D341Med (cell line): ENCODE measurements around the gene ARVCF.

Experiments used
- DNase-seq: peaks from one replicate; pipeline ENCODE4 v3.0.0; 2012; ENCODE audit warnings: low spot score

ARVCF gene

GRCh38 chr22:19960491-19961200 lies 56.0 kb downstream of the ARVCF start:
- DNase-seq = no peak

- DNase-seq = no peak
These were observed 56.8 kb downstream of the ARVCF start for GRCh38 chr22:19959587-19960490.

GRCh38 chr22:19959043-19959586 lies 57.5 kb downstream of the ARVCF start:
- no peak for DNase-seq

- no peak for DNase-seq
These were observed 58.3 kb downstream of the ARVCF start for GRCh38 chr22:19958083-19959042.

- no peak for DNase-seq
These were observed 59.2 kb downstream of the ARVCF start for GRCh38 chr22:19957445-19957844.

GRCh38 chr22:19955241-19956128 lies 61.1 kb downstream of the ARVCF start:
- no peak for DNase-seq

- DNase-seq = peak; percentile 13
These were observed 65.3 kb downstream of the ARVCF start for GRCh38 chr22:19951346-19951745.

DNA sequence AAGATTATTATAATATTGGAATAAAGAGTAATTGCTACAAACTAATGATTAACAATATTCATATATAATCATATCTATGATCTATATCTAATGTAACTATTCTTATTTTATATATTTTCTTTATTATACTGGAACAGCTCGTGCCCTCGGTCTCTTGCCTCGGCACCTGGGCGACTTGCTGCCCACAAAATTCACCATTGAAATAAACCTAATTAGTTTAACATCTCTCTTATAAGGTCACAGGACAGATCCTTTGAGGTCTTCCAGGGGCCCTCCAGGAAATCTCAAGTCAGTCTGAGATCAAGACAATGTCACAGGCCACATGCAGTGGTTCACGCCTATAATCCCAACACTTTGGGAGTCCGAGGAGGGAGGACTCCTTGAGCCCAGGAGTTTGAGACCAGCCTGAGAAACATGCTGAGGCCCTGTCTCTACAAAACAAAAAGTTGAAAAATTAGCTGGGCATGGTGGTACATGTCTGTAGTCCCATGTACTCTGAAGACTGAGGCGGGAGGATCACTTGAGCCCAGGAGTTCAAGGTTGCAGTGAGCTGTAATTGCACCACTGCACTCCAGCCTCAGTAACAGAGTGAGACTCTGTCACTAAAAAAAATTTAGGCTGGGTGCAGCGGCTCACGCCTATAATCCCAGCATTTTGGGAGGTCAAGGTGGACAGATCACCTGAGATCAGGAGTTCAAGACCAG lies 68.4 kb downstream of the ARVCF start:
- no peak for DNase-seq

DNA sequence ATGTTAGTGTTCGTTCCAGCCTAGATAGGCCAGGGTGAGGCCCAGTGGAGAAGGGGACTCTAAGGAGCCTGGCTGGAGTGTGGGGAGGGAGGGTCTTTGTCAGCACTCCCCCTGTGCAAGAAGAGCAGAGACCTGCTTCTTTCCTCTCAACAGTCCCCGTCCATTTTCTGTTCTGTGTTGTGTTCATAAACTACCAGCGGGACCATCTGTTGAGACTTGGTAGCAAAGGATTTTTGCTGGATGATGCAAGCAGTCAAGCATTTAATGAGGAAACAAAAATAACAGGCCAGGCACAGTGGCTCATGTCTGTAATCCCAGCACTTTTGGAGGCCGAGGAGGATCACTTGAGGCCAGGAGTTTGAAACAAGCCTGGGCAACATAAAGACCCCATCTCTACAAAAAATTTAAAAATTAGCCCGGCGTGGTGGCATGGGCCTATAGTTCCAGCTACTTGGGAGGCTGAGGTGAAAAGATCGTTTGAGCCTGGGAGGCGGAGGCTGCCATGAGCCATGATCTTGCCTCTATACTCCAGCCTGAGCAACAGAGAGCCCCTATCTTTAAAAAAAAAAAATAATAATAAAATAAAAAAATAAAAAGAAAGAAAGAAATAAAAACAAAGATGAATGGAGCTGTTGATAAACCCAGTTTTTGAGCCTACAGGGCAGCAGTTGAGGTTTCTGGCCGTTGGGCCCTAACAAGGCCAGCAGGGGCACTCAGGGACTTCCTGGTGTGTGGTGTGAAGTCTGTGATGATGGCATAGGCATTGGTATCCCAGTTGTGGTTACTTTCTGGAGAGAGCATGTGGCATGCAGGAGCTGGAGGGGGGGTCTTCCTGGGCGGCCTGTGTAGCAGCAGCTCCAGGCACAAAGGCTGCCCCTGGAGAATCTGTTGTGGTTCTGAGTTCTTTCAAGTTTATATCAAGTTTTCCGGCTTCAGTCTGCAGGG lies 73.3 kb downstream of the ARVCF start:
- DNase-seq = peak; percentile 37

GRCh38 chr22:19942157-19943081 lies 74.2 kb downstream of the ARVCF start:
- DNase-seq = peak; percentile 57

DNA sequence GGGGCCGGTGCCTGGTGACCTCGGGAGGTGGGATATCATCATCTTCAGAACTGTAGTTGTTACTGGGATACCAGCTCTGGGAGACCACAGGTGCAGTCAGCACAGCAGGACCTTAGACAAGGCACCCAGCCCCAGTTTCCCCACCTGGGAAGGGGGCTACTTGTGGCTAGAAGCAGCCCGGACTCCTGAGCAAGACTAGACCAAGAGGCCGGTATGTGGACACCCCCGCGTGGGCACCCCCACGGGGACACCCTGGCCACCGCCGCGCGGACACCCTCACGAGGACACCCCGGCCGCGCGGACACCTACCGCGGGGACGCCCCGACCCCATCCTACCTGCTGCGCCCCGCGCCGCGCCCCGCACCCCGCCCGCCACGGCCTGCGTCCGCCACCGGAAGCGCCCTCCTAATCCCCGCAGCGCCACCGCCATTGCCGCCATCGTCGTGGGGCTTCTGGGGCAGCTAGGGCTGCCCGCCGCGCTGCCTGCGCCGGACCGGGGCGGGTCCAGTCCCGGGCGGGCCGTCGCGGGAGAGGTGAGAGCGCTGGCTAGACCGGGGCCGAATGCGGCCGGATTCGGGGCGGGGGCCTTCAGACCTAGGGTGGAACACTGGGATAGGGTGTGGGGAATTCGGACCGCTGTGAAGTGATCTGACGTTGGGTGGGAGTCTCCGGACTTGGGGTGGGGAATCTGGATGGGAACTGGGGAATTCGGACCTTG lies 75.1 kb downstream of the ARVCF start, which contains the start of the genes COMT and TXNRD2:
TSS of gene COMT (plus strand) at position 408 of the 718 bp plus-strand sequence. CDS start 20,755 bp downstream, outside the sequence.
TSS of gene TXNRD2 (minus strand) at position 454 of the 718 bp plus-strand sequence. CDS start at position 439, 15 bp downstream.
- peak; percentile 92 for DNase-seq

DNA sequence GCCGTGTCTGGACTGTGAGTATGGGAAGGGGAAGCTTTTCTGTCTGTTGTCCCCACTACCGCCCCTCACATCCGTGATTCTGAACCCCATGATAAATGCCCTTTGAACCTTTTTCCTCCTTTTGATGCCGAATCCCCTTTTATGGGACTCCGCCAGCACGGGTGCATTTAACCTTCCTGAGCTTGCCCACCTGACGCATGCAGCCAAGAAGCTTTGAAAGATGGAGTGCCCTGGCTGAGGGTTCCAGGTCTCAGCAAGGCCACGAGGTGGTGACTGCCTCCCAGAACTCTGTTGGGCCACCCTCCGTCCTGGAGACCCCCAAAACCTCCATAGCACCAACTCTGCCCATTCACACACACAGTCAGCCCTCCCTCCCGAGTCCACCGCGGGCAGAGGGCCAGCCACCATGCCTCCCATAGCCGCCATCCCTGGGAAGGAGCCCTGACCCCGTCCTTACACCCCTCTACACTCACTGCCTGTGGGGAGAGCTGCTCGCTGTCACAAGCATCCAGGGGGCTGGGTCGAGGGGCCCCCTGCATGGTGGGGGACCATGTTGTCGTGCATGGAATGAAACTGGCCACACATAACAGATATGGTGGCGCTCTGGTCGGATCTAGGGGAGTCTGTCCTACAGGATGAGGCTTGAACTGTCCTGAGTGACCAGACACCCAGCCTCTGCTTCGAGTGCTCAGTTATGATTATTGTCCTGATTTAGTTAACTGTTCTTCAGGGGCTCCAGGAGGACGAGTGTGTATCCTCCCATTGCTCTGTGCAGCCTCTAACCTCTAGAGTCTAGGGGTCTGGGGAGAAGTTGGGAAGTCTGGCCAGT lies 75.9 kb downstream of the ARVCF start:
- peak; percentile 33 for DNase-seq

- no peak for DNase-seq
These were observed 78.8 kb downstream of the ARVCF start for GRCh38 chr22:19937616-19938473.

- DNase-seq = no peak
These were observed 80.1 kb downstream of the ARVCF start for GRCh38 chr22:19936513-19936912.
